GM19468 (cell line): ENCODE data around the gene EFNA2.
"Not testable (repeated sequence)": the region's sequence is repeated elsewhere in the genome, so short reads cannot be mapped to it uniquely, and the experiment has no call there.

Source experiments
- ATAC-seq: cut with Tn5 transposase; IDR thresholded peaks from one replicate; pipeline ENCODE4 v1.9.1; 2021; ENCODE audit warnings: mild to moderate bottlenecking, moderate library complexity, moderate number of reproducible peaks; ENCODE audit not compliant: unreplicated experiment; ENCODE audit errors: extremely low read depth

EFNA2 gene

DNA sequence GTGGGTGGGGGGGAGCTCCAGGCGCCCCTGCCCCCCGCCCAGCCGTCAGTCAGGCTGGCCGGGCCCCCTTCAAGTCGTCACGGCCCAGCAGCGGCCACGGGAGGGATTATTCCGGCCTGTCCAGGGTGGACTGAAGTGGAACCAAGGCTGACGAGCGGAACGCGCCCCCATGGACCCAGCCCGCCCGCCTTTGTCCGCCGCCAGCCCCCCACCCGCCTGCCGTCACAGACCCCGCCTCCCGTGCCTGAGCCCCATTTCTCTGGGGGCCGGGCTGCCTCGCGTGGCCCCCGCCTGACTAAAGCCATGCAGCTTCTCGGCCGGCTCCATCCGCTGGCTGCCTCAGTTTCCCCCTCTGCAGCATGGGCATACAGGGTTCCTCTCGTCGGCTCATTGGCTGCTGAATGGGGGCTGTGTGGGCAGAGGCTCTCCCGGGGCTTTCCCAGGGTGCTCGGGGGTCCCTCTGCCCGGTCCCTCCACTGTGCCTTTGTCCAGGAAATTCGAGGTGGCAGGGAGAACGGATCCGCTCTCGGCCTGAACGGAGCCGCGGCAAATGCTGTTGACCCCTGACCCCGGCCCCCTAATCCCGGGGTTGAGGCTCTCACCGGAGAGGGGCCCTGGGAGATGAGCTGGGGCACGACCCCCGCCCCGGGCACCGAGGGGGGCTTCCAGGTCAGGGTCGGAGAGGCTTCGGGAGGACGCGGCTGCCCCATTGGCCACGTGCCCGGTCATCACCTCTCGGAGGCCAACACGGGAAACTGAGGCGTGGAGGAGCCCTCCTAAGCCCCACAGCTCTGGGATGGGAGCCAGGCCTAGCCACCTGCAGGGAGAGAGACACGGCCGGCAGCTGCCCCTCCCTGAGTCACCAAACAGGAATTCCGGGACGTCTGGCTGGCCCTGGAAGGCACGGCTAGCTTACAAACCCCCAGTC lies 27.4 kb downstream of the EFNA2 start:
- no peak for ATAC-seq

DNA sequence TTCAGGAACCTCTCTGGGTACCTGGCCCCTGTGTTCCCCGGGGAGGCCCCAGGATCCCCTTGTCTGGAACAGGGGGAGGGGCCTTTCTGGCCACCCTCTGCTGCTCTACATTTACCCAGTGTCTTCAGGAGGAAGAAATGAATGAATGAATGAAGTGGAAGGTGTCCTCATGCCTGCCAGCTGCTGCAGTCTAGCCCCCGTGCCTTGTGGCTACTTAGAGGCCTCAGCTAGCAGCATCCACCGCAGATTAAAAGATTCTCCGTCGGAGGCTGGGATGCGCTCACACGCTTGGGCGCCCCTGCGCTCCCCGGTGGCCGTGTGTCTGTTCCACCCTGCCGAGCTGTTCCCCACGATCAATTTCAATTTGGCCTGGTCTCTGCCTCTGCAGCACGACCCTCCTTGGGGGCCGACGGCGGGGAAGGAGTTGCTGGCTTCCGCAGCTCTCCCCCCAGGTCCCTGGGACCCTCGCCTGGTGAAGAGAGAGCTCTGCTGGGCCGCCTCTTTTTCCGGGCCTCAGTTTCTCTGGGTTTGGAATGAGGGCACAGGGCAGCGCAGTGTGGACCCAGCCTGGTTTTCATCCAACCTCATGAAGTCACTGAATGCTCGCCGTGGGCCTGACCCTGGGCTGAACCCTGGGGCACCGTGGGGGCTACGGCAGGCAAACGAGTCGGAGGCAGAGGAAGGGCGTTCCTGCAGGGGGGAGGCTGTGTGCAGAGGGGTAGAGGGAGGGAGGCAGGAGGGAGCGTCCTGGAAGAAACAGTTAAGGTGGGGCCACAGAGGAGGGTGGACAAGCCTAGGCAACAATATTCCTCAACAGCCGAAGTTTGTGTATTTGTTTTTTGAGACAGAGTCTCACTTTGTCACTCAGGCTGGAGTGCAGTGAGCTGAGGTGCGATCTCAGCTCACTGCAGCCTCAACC lies 28.3 kb downstream of the EFNA2 start:
- ATAC-seq, result no peak

DNA sequence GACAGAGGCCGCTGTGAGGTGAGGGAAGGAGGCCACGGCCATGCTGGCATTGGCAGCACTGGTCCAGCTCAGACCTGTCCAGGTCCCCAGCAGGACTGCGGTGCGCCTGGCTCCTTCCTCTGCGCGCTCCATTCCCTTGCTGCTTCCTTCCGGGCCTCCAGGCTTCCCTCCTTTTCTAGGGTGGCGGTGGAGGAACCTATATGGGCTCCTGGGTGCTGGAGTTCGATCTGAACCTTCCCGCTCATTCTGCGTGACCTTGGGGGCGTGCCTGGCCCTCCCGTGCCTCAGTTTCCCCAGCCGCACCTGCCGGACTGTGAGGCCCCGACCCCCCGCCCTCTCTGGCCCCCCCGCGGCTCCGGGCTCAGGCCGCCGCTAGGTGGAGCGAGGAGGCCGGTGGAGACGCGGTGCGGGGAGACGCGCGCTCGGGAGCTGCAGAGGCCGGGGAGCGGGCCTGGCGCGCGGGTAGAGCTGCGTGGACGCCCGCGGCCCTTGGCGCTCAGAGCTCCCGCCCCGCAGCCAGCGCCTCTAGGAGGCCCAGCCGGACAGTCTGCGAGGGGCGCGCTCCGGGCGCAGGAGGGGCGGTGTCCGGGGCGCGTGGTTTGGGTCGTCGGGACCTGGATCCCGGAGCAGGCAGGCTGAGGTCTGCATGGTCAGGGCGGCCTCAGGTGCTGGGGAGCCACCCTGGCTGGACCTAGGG lies 29.9 kb downstream of the EFNA2 start:
- ATAC-seq, result no peak

DNA sequence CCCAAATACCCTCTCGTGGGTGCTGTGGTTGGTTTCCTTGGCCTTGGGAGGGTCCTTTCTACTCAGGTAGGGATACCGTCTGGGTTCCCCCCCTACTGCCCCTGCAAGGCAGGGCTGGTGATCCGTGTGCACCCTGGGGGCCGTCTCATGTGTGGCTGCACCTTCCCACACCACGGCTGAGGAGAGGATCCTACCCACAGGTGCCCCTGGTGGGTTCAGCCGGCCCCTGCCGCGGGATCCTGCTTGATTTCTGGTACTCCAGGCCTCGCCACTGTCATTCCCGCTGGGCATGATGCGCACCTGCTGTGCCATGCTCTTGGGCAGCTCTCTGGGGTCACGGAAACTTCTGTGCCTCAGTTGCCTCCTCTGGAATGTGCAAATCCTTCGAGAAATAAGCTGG lies 30.8 kb downstream of the EFNA2 start:
- no peak for ATAC-seq

DNA sequence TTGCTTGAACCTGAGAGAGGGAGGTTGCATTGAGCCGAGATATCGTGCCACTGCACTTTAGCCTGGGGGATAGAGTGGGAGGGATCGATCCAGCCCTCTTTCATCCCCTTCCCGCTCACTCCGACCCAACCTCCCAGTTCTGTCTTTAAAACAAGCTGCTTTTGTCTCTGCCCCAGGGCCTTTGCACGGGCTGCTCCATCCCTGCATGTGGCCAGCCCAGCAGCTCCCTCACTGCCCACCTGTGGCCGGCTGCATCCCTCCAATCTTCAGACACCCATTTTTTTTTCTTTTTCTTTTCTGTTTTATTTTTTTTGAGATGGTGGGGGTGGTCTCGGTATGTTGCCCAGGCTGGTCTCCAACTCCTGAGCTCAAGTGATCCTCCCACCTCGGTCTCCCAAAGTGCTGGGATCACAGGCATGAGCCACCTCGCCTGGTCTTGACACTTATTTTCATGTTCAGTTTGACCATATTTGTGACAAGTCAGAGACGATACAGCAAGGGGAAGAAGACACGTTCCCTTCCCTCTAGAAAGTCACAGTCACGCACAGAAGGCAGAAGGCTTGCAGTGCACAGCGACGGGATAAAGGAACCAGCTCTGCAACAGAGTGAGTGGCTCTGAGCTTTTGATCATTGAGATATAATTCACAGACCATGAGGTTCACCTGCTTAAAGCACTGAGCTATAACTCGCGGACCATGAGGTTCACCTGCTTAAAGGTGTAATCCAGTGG lies 31.8 kb downstream of the EFNA2 start:
- no peak for ATAC-seq

DNA sequence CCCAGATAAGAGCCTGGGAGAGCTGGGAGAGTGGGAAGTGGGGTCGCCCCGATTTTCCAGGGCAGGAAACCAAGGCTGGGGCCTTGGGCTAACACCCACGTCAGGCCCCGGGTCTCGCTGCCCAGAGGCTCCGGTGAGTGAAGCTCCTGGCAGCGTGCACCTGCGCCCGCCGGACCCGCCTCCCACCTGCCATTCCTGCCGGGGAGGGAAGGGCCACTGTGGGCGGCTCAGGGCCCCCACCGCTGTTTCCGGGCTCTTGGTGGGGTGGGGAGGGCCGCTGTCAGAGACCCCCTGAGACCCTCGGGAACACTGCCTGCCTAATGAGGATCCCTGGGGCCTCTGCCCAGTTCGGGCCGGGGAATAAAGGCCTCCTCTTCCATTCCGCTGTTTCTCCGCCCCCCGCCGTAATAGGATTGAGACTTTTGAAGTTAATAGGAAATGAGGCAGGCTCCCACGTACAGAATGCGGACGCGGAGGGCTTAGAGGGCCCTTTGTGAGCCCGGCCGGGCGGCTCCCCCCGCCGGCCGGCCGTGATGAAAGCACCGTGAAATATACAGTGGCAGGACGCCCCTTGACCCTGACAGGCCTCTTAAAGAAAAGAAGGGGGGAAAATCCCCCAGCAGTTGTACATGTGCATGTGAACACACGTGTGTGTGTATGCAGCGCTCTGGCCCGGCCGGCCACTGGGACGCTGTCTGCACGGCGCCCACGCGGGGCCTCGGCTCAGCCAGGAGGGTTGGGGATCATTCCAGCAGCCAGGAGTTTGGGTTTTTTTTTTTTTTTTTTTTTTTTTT lies 33.2 kb downstream of the EFNA2 start:
- ATAC-seq, result no peak

DNA sequence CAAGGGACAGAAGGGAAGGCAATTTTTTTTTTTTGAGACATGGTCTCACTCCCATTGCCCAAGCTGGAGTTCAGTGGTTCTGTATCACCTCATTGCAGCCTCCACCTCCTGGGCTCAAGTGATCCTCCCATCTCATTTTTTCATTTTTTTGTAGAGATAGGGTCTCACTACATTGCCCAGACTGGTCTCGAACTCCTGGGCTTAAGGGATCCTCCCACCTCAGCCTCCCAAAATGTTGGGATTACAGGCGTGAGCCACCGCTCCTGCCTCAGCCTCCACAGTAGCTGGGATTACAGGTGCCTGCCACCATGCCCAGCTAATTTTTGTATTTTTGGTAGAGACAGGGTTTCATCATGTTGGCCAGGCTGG lies 34.6 kb downstream of the EFNA2 start:
- not testable (repeated sequence) for ATAC-seq

DNA sequence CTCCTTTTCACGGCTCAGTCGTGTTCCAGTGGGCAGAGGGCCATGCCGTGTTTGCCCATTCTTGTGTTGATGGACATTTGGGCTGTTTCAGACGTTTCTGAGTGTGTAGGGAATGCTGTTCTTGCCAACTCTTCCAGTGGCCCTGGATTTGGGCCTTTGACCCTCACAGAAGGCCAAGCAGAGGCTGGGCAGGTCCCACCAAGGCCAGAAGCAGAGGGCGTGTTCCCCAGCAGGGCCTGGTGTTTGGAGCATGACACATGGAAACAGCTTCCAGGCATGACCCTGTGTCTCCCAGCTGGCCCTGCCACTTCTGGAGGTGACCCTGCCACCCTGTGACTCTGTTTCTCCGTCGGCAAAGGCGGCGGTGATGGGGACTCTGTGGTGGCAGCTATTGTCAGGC lies 35.9 kb downstream of the EFNA2 start:
- no peak for ATAC-seq

DNA sequence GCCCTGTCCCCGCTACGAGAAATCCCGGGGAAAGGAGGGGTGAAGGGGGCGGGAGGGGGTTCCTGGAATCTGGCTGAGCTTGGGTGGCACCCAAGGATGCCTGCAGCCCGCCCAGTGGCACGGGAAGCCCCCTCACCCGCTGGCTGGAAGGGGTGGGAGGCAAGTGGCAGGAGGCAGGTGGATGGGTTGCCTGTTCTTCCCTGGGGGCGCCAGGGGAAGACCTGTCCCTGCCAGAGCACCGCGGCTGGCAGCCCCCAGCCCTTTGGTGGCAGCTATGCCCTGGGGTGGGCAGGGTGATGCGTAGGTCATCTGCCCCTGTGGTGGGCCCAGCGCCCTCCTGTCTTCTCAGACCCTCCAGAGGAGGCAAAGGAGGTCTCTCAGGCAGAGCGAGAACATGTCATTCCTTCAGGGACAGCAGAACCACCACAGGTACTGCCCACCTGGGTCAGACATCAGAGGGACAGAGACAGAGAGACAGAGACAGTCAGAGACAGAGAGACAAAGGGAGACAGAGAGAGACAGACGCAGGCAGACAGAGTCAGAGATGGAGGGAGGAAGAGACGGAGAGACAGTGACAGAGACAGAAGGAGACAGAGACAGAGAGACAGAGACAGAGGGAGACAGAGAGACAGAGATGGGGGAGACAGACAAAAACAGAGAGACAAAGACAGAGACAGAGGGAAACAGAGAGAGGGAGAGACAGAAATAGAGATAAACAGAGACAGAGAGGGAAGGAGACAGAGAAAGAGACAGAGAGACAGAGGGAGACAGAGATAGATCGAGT lies 36.7 kb downstream of the EFNA2 start:
- ATAC-seq, result no peak

DNA sequence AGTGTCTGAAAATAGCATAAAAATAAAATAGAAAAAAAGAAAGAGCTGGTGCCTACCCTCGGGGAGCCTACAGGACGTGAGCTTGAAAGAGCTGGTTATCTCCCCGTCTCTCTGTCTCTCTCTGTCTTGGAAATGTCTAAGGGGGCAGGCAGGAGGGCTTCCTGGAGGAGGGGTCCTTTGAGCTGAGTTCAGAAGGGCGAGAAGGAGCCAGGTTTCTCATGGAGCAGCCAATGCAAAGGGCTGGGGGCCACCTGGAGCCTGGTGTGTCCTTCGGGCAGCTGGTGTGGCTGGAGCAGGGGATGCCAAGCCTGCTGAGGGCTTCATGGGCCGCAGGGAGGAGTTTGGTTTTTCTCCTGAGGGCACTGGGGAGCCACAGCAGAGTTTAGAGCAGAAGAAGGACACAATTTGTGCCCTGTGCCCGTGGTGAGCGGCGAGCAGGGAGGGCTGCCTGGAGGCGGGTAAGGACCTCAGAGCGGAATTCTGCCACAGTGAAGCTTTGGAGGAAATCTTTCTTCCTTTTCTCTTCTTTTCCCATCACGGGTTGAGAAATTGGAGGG lies 38.7 kb downstream of the EFNA2 start:
- no peak for ATAC-seq

DNA sequence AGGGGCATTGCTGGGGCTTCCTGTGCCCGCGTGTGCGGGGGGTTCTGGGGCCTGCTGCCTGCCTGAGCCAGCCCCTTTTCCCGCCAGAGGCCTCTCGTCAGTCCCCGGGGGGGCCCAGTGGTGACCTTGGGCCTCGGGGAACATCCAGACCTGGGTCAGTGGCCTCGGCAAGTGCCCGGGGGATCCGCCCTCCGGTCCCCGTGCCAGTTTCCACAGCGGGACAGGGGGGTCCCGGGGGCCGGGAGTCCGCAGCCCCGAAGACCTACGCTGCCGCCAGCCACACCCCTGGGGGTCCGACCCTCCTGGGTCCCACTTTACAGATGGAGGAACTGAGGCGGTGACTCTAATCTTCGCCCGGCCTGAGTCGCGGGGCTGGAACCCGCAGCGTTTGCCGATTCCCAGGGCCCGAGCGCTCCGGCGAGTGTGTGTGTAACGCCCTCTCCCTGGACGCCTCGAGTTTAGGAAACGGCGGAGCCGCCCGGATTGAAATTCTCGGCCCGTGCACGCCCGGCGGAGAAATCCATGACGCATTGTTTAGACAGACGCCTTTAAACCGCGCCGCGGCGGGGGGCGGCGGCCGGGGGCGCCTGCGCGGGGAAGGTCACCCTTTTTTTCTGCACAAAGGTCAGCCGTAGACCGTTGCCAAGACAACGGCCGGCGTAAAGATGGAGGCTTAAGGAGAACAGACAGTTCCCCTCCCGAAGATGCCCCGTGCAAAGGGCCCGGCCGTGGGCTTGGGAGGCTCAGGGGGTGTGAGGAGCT lies 39.3 kb downstream of the EFNA2 start:
- ATAC-seq, result no peak

DNA sequence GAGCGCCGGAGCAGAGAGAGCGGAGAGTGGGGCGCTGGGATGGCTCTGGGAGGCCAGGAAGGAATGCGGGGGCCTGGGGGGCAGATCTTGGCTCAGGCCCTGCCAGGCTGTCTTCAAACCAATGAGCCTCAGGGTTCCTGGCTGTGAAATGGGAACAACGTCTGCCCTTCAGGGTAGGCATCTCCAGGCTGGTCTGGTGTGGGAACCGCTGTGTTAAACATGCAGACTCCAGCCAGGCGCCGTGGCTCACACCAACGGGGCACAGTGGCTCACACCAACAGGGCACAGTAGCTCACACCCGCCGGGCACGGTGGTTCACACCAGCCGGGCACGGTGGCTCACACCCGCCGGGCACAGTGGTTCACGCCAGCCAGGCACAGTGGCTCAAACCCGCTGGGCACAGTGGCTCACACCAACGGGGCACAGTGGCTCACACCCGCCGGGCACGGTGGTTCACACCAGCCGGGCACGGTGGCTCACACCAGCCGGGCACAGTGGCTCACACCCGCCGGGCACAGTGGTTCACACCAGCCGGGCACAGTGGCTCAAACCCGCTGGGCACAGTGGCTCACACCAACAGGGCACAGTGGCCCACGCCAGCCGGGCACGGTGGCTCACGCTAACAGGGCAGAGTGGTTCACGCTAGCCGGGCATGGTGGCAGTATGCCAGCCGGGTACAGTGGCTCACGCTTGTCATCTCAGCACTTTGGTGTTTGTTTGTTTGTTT lies 40.1 kb downstream of the EFNA2 start:
- no peak for ATAC-seq

DNA sequence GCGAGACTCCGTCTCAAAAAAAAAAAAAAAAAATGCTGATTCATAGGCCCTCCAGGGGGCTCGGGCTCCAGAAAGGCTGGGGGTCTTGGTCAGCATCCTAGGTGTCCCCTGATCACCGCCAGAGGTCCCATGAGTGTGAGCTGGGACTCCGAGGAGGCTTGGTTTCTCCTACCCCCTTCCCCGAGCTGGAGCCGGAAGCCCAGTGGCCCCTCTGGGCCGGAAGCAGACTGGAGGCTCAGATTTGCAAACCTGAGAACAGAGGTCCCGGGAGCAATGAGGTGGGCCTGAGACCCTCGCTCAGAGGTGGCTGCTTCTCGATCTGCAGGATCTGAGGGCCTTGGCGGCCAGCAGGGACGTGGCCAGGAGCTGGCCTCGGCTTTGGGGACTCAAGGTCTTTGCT lies 41.5 kb downstream of the EFNA2 start:
- no peak for ATAC-seq

DNA sequence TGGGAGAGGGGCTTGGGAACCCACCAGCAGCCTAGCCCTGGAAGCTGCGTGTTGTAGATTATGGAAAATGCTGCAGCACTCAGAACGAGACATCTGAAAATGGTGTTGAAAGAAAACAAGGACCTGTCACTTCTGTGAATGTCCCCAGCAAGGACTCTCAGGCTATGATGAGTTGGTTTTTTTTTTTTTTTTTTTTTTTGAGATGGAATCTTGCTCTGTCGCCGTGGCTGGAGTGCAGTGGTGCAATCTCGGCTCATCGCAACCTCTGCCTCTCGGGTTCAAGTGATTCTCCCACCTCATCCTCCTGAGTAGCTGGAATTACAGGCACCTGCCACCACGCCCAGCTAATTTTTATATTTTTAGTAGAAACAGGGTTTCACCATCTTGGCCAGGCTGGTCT lies 46.5 kb downstream of the EFNA2 start:
- not testable (repeated sequence) for ATAC-seq

DNA sequence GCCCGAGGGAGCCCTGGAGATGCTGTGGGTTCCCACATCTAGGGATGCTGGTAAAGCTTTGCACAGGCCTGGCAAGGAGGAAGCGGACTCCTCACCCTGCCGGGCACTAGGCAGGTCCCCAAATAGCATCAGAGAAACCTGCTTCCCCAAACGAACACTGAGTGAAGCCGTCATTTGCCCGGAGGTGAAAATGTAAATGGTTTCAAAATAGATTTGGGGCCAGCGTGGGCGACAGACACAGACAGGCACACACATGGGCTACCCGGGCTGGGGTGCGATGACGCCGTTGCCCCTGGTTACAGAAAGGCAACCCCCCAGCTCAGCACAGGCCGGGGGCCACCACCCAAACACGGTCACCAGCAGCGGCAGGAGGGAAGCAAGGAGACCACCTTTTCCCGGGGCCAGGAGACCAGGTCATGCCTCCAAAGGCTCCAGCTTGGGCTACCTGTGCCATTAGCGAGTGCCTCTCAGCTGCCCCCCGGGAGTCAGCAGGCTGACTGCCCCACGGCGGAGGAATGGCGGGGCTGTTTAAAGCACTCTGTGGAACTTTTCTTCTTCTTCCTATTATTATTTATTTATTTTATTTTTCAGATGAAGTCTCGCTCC lies 50.5 kb downstream of the EFNA2 start:
- ATAC-seq, result no peak

DNA sequence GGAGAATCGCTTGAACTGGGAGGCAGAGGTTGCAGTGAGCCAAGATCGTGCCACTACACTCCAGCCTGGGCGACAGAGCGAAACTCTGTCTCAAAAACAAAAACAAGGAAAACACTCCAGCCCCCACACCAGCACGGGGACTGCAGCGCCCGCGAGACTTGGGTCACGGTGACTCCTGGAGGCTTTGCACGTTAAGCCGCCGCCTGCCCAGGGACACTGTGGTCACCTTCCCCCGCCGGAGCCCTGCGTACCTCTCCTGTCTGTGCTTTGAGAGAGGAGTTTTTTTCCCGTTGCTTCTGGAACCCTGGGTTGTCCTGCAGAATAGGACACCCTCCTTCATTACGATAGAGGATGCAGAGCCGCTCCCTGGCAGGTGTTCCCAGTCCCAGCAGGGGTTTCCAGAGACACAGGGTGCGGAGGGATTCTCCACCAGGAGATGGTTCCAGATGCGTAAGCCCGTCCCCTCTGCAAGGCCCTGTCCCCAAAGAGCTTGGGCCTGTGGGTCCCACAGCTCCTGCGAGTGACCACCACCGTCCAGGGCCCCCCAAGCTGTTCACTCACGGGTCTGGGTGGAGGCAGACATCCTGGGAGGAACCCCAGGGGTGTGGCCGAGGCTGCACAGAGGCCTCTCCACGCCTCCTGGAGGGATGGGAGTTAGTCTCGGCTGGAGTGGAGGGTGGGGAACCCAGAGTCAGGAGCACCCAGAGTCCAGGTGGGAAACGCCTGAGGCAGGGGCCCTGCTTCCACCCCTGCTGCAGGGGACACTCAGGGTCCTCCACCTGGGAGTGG lies 55.2 kb downstream of the EFNA2 start:
- ATAC-seq, result no peak
